ENCODE data around the gene ST6GALNAC4. TPM values are rescaled to one million over a fixed set of nuclear protein-coding genes. Genes with fewer than 3 reads are reported as not detected.

ST6GALNAC4 gene
- total and polyA plus RNA-seq, 7 donors: 8.9 to 52.6 (median 24.3) TPM

- no peak overlapping the region for H3K4me3 ChIP-seq
- no peak for TF ChIP-seq CTCF (IDR thresholded peaks at IDR 0.05)
- H3K27me3 ChIP-seq (ENCODE audit: insufficient read depth in 3 of 3, low read length in 2 of 3): no peaks in the 10 kb centered on the region
- no peak for DNase-seq
- H3K9me3 ChIP-seq: no peaks in the 10 kb centered on the region
- no peak overlapping the region for H3K27ac ChIP-seq
- 84 to 90% (median 89%) methylated on average over 18 of the region's 18 CpGs for WGBS, 3 donors
- peaks cover 18% of the 10 kb centered on the region for H3K4me1 ChIP-seq
- intact Hi-C loops (cut with DNase I): loop anchor here in 1 of 2 donors (5.0 kb wide), 1 partner anchor 66 kb away; the partner anchor contains the start of gene FPGS
- ATAC-seq: no peak
- peaks cover 0 to 73% of the 10 kb centered on the region in 2 donors for H3K36me3 ChIP-seq (ENCODE audit: insufficient read depth in 1 of 2, low read depth in 1 of 2)
Measured at GRCh38 chr9:127868278-127868902, 48.5 kb downstream of the ST6GALNAC4 start.

- intact Hi-C loops (cut with DNase I): loop anchor here in 1 of 2 donors (5.0 kb wide), 1 partner anchor 65 kb away; the partner anchor contains the start of gene FPGS
- TF ChIP-seq CTCF (IDR thresholded peaks at IDR 0.05): no peak
- peaks cover 0 to 65% of the 10 kb centered on the region in 2 donors for H3K36me3 ChIP-seq (ENCODE audit: insufficient read depth in 1 of 2, low read depth in 1 of 2)
- ATAC-seq (no peak), DNase-seq (no peak)
- no peaks in the 10 kb centered on the region for H3K27me3 ChIP-seq (ENCODE audit: insufficient read depth in 3 of 3, low read length in 2 of 3)
- peaks cover 15% of the 10 kb centered on the region for H3K4me1 ChIP-seq
- H3K9me3 ChIP-seq: no peaks in the 10 kb centered on the region
- 69 to 80% (median 77%) methylated on average over 30 of the region's 30 CpGs for WGBS, 3 donors
- H3K27ac ChIP-seq: no peak overlapping the region
- H3K4me3 ChIP-seq: no peak overlapping the region
Measured at GRCh38 chr9:127867356-127868277, 49.2 kb downstream of the ST6GALNAC4 start.

DNA sequence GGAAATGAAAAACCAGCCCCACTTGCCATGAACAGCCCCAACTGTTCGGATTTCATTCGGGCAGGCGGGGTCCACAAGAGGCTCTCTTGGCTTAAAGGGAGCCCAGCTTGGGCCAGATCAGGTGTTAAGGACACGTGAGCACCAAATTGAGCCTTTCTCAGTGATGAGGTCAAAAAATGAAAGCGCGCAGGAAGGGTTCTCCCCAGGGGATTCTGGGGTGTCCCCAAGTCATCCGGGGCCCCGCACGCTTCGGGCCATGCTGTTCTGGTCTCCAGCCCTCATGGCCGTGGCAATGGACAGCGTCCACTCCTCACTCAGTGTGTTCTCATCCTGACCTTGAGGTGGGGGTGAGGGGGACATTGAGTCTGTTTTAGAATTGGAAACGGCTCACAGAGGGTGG lies 50.3 kb downstream of the ST6GALNAC4 start:
- ATAC-seq: no peak
- Histone ChIP-seq H3K27me3 (ENCODE audit: insufficient read depth in 3 of 3, low read length in 2 of 3) (no peaks in the 10 kb centered on the region), H3K9me3 (no peaks in the 10 kb centered on the region), H3K36me3 (ENCODE audit: insufficient read depth in 1 of 2, low read depth in 1 of 2) (peaks cover 0 to 54% of the 10 kb centered on the region in 2 donors), H3K4me3 (no peak overlapping the region), H3K27ac (no peak overlapping the region), H3K4me1 (peaks cover 26% of the 10 kb centered on the region)
- WGBS, 3 donors: 80 to 93% (median 84%) methylated on average over 13 of the region's 13 CpGs
- intact Hi-C loops (cut with DNase I): loop anchor here in 1 of 2 donors (5.0 kb wide), 1 partner anchor 64 kb away; the partner anchor contains the start of gene FPGS
- no peak for TF ChIP-seq CTCF (IDR thresholded peaks at IDR 0.05)
- DNase-seq: no peak

- 65 to 69% (median 66%) methylated on average over 19 of the region's 19 CpGs for WGBS, 3 donors
- Histone ChIP-seq H3K4me3 (no peak overlapping the region), H3K4me1 (peaks cover 30% of the 10 kb centered on the region), H3K36me3 (ENCODE audit: insufficient read depth in 1 of 2, low read depth in 1 of 2) (peaks cover 0 to 47% of the 10 kb centered on the region in 2 donors), H3K9me3 (no peaks in the 10 kb centered on the region), H3K27ac (no peak overlapping the region), H3K27me3 (ENCODE audit: insufficient read depth in 3 of 3, low read length in 2 of 3) (no peaks in the 10 kb centered on the region)
- no peak for TF ChIP-seq CTCF (IDR thresholded peaks at IDR 0.05)
- intact Hi-C loops (cut with DNase I): loop anchor here in 1 of 2 donors (5.0 kb wide), 1 partner anchor 64 kb away; the partner anchor contains the start of gene FPGS
- DNase-seq (no peak), ATAC-seq (no peak)
Measured at GRCh38 chr9:127865645-127866464, 51.0 kb downstream of the ST6GALNAC4 start.
